Left ventricle myocardium inferior (tissue), 1 donor: Measurements from ENCODE around the gene FAAP20. TPM values are rescaled to one million over a fixed set of nuclear protein-coding genes. Genes with fewer than 3 reads are reported as not detected.

Source experiments
- DNase-seq: peaks from one replicate; pipeline ENCODE4 v3.0.0-alpha.2; 2020
- H3K27ac ChIP-seq: fragments of 200-600 bp; replicated peaks from 2 replicates; pipeline ENCODE4 v1.8.0; 2021
- H3K27me3 ChIP-seq: fragments of 200-600 bp; 2 replicates; pipeline ENCODE4 v1.8.0; 2021; ENCODE audit warnings: low read depth
- H3K36me3 ChIP-seq: fragments of 200-600 bp; 2 replicates; pipeline ENCODE4 v1.8.0; 2021
- H3K4me1 ChIP-seq: fragments of 200-600 bp; 2 replicates; pipeline ENCODE4 v1.8.0; 2021
- H3K4me3 ChIP-seq: fragments of 200-600 bp; 2 replicates; pipeline ENCODE4 v1.8.0; 2021; ENCODE audit warnings: mild to moderate bottlenecking, moderate library complexity
- H3K9me3 ChIP-seq: fragments of 200-600 bp; replicated peaks from 2 replicates; pipeline ENCODE4 v1.8.0; 2021
- intact Hi-C: fragments of 100-400 bp; cut with micrococcal nuclease; formaldehyde crosslinking; loops from one replicate; pipeline ENCODE4 v1.11.0; 2022
- total RNA-seq: library from RNA; stranded (reverse); fragmentation: NEBNext Ultra II Directional; extraction: Animal tissue kit (Norgen Biotek cat#: 25700); gene quantifications from one replicate; pipeline ENCODE4 v1.2.1, GENCODE V29; 2021
- TF ChIP-seq, protein P1 (sequence below): fragments of 200-600 bp; IDR thresholded peaks from 2 replicates; pipeline ENCODE4 v1.8.0; 2021; ENCODE audit warnings: antibody characterized with exemption, mild to moderate bottlenecking, borderline replicate concordance
- donor health status: DM: no; HTN: yes; CAD: no; lungs with severe emphysema.

The FAAP20 gene
- total RNA-seq, 1 donor from 2014 or later: 37.0 TPM

DNA sequence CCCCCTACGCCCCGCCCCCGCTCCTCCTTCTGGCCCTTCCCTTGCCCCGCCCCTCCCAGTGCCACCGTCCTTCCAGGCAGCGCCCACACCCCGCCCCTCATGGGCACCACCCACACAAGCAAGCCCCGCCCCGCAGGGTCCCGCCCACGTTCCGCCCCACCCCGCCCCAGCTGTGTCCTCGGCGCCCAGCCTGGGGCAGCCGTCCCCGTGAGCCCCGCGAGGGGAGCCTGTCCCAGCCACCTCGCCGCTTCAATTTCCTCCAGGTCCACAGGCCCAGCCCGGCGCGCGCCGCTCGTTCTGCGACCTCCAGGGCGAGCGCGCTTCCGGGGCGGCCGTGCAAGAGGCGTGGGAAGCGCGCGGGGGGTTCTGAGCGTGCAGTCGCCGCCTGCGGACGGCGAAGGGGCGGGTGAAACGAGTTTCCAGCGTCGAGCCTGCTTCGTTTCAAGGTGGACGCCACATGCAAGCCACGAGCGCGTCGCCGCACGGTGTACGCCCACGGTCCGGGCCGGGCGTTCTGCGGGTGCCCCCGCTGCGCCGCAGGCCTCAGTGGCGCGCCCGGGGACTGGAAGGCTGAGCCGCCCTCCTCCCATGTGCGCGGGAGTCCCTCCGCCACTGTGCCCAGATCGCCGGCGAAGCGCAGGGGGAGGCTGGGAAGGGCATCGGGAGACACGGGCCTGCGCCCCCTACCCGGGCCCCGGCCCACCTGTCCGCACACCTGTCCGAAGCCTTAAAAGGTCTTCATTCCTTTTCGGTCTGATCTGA, 10.8 kb upstream of the FAAP20 start:
- TF ChIP-seq, protein P1, sequence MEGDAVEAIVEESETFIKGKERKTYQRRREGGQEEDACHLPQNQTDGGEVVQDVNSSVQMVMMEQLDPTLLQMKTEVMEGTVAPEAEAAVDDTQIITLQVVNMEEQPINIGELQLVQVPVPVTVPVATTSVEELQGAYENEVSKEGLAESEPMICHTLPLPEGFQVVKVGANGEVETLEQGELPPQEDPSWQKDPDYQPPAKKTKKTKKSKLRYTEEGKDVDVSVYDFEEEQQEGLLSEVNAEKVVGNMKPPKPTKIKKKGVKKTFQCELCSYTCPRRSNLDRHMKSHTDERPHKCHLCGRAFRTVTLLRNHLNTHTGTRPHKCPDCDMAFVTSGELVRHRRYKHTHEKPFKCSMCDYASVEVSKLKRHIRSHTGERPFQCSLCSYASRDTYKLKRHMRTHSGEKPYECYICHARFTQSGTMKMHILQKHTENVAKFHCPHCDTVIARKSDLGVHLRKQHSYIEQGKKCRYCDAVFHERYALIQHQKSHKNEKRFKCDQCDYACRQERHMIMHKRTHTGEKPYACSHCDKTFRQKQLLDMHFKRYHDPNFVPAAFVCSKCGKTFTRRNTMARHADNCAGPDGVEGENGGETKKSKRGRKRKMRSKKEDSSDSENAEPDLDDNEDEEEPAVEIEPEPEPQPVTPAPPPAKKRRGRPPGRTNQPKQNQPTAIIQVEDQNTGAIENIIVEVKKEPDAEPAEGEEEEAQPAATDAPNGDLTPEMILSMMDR: peak; percentile 42
- intact Hi-C loops: no loop called here
- no peaks in the 10 kb centered on the region for H3K9me3 ChIP-seq
- H3K4me1 ChIP-seq: peaks cover 72% of the 10 kb centered on the region
- H3K27me3 ChIP-seq: no peaks in the 10 kb centered on the region
- peak; percentile 98 for DNase-seq
- peak overlapping the region; percentile 92 for H3K27ac ChIP-seq
- peak overlapping the region; percentile 65 for H3K4me3 ChIP-seq
- H3K36me3 ChIP-seq: no peaks in the 10 kb centered on the region

DNA sequence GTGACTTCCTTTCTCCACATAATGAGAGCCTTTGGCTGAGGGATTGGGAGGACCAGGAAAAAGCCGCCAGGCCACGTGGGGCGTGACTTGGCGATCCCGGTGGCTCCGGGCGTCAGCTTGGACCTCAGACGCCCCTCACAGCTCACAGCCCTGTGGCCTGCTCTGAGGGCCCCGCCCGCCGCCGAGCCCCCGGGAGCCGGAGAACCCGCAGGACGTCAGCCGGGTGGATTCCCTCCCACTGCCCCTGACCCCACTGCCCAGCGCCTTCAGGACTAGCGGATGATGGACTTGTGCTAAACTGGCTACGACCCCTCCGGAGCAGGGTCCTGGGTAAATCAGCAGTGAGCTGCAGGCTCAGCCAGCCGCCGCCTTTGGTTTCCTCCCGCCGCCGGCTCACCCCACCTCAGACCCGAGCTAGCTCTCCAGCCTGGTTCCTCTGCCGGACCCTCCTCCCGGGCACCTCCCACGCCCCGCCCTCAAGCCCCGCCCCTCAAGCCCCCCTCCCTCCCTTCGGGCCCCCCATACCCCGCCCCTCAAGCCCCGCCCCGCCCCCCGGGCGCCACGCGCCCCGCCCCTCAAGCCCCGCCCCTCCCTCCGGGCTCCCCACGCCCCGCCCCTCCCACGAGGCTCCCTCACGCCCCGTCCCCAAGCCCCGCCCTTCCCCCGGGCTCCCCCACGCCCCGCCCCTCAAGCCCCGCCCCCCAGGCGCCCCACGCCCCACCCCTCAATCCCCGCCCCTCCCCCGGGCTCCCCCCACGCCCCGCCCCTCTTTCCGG, 10.0 kb upstream of the FAAP20 start:
- intact Hi-C loops: no loop called here
- Histone ChIP-seq H3K27me3 (no peaks in the 10 kb centered on the region), H3K9me3 (no peaks in the 10 kb centered on the region), H3K4me1 (peaks cover 77% of the 10 kb centered on the region), H3K36me3 (no peaks in the 10 kb centered on the region), H3K4me3 (peak overlapping the region; percentile 73), H3K27ac (peak overlapping the region; percentile 92)
- TF ChIP-seq, protein P1: no peak
- DNase-seq: peak; percentile 86

DNA sequence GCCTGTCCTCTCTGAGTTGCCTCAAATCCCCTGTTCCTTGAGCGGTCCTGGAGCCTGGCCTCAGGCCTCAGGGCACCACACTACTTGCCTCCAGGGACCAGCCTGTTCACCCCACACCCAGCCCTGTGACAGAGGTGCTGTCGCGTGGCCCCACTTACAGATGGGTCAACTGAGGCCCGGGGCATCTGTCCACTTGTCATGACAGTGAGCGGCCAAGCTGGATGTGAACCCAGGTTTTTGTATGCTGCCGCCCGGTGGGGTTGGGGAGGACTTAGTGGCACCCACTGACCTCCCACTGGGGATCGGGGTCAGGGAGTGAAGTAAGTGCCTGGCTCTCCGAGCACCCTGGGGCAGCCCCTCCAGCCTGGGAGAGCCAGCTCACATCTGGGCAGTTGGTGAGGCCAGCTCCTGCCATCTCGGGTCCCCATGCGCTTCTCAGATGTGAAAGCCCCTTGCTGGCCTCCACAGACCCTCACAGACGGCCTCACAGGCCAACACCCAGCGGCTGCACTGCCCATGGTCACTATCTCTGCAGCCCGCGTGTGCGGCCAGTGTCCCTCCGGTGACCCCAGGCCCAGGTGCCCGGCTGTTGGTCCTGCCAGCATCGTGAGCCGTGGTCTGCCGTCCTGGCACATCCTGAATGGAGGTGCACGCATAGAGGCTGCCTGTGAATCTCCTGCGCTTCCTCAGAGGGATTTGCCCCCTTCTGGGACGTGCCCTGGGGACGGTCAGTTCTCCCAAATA, 9.3 kb upstream of the FAAP20 start:
- H3K27ac ChIP-seq: peak overlapping the region; percentile 92
- intact Hi-C loops: no loop called here
- TF ChIP-seq, protein P1: no peak
- peak overlapping the region; percentile 73 for H3K4me3 ChIP-seq
- H3K4me1 ChIP-seq: peaks cover 75% of the 10 kb centered on the region
- H3K27me3 ChIP-seq: no peaks in the 10 kb centered on the region
- no peaks in the 10 kb centered on the region for H3K9me3 ChIP-seq
- no peaks in the 10 kb centered on the region for H3K36me3 ChIP-seq
- no peak for DNase-seq

DNA sequence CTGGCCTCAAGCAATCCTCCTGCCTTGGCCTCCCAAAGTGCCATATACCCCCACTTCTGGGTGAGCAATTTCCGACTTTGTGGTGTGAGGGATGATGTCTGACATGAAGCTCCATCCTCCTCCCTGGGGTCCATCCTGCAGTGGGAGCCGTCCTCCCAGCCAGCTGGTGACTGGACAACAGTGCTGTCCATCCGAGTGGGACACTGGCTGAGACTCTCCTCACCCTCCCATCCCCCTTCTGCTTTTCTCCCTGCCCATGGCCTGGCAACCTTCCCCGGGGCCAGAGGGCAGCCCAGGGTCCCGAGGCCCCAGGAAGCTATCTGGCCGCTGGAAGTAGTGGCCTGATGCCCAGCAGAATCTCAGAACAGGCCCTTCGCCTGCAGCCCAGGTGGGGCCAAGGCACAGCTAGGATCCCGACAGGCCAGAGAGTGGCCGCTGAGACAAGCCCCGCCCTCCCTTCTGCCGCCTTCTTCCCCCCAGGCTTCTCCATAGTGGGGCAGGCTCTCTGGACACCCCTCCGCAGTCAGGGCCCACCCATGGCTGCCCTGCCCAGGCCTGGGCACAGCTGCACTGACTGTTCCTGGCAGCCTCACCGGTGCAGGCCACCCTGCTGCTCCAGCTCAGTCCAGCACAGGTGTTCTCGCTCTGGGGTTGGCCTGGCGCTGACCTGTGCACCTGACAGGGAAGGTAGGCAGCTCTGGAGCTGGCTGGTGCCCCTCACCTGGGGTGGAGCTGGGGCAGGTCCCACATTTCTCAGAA, 8.4 kb upstream of the FAAP20 start:
- intact Hi-C loops: no loop called here
- Histone ChIP-seq H3K9me3 (no peaks in the 10 kb centered on the region), H3K27ac (peak overlapping the region; percentile 92), H3K27me3 (no peaks in the 10 kb centered on the region), H3K36me3 (no peaks in the 10 kb centered on the region), H3K4me1 (peaks cover 73% of the 10 kb centered on the region), H3K4me3 (no peak overlapping the region)
- TF ChIP-seq, protein P1: no peak
- no peak for DNase-seq
